ENCODE results near the gene HES5. TPM values are rescaled to one million over a fixed set of nuclear protein-coding genes. Genes with fewer than 3 reads are reported as not detected.

The HES5 gene
- total and polyA plus RNA-seq, 2 of the 13 experiments (the other 11 are each of a cell fraction or from before 2014, with no cell fraction given), result not detected

GRCh38 chr1:2575801-2576663, 46.0 kb upstream of the HES5 start (continued):
- TF ChIP-seq, protein P1, sequence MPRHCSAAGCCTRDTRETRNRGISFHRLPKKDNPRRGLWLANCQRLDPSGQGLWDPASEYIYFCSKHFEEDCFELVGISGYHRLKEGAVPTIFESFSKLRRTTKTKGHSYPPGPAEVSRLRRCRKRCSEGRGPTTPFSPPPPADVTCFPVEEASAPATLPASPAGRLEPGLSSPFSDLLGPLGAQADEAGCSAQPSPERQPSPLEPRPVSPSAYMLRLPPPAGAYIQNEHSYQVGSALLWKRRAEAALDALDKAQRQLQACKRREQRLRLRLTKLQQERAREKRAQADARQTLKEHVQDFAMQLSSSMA (CRISPR knock-in tag; IDR thresholded peaks at IDR 0.05), result no peak
- TF ChIP-seq SMC3 (IDR thresholded peaks at IDR 0.05; ENCODE audit: low read length) (no peak), ZNF136 (CRISPR knock-in tag; IDR thresholded peaks at IDR 0.05; ENCODE audit: low read depth) (0 out of 2 replicates have a peak, but pooled peaks have one; percentile 46), HIC2 (CRISPR knock-in tag; IDR thresholded peaks at IDR 0.05; ENCODE audit: low read depth) (peak; percentile 41; the same call in 1 of the 2 replicates), ATF7 (IDR thresholded peaks at IDR 0.05) (no peak), ATF7 (CRISPR knock-in tag; IDR thresholded peaks at IDR 0.05) (no peak), ZNF776 (CRISPR knock-in tag; IDR thresholded peaks at IDR 0.05) (0 out of 2 replicates have a peak, but pooled peaks have one; percentile 23), PBX3 (CRISPR knock-in tag; IDR thresholded peaks at IDR 0.05; ENCODE audit: borderline replicate concordance) (0 out of 2 replicates have a peak, but pooled peaks have one; percentile 17), ZNF746 (CRISPR knock-in tag; IDR thresholded peaks at IDR 0.05) (no peak), ZNF451 (CRISPR knock-in tag; IDR thresholded peaks at IDR 0.05) (no peak), KDM5B (CRISPR knock-in tag; IDR thresholded peaks at IDR 0.05; ENCODE audit: borderline replicate concordance) (peak; percentile 49; the same call in 1 of the 2 replicates), NCOR1 (IDR thresholded peaks at IDR 0.05; ENCODE audit: borderline replicate concordance, low read length) (peak; percentile 29; the same call in 1 of the 2 replicates), CEBPG (CRISPR knock-in tag; IDR thresholded peaks at IDR 0.05) (no peak; the same call in 1 of the 2 replicates), SPEN (CRISPR knock-in tag; IDR thresholded peaks at IDR 0.05; ENCODE audit: low read depth) (peak; percentile 90; the same call in 1 of the 2 replicates), THYN1 (CRISPR knock-in tag; IDR thresholded peaks at IDR 0.05; ENCODE audit: borderline replicate concordance, low read depth) (no peak), E2F1 (CRISPR knock-in tag; IDR thresholded peaks at IDR 0.05) (no peak), ZNF841 (CRISPR knock-in tag; IDR thresholded peaks at IDR 0.05; ENCODE audit: borderline replicate concordance) (no peak), HNRNPUL1 (IDR thresholded peaks at IDR 0.05; ENCODE audit: low read depth, low read length) (no peak)
- TF ChIP-seq, protein P2, sequence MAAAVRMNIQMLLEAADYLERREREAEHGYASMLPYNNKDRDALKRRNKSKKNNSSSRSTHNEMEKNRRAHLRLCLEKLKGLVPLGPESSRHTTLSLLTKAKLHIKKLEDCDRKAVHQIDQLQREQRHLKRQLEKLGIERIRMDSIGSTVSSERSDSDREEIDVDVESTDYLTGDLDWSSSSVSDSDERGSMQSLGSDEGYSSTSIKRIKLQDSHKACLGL (CRISPR knock-in tag; IDR thresholded peaks at IDR 0.05), result no peak
- TF ChIP-seq, protein P3, sequence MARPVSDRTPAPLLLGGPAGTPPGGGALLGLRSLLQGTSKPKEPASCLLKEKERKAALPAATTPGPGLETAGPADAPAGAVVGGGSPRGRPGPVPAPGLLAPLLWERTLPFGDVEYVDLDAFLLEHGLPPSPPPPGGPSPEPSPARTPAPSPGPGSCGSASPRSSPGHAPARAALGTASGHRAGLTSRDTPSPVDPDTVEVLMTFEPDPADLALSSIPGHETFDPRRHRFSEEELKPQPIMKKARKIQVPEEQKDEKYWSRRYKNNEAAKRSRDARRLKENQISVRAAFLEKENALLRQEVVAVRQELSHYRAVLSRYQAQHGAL (CRISPR knock-in tag; IDR thresholded peaks at IDR 0.05; ENCODE audit: not compliant biosample characterization), result peak; percentile 41
- TF ChIP-seq, protein P4, sequence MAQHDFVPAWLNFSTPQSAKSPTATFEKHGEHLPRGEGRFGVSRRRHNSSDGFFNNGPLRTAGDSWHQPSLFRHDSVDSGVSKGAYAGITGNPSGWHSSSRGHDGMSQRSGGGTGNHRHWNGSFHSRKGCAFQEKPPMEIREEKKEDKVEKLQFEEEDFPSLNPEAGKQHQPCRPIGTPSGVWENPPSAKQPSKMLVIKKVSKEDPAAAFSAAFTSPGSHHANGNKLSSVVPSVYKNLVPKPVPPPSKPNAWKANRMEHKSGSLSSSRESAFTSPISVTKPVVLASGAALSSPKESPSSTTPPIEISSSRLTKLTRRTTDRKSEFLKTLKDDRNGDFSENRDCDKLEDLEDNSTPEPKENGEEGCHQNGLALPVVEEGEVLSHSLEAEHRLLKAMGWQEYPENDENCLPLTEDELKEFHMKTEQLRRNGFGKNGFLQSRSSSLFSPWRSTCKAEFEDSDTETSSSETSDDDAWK (CRISPR knock-in tag; IDR thresholded peaks at IDR 0.05), result no peak

All from HepG2 (cell line).